GM12892 (cell line): ENCODE results near the gene DICER1.

Experiments used
- DNase-seq: peaks from one replicate; pipeline ENCODE4 v3.0.0; 2011; ENCODE audit not compliant: insufficient read length
- FAIRE-seq: peaks from 2 replicates; lab custom pipeline; 2011; peaks lifted over from hg19 to GRCh38; lab: Jason Lieb, UNC
- POLR2A ChIP-seq: IDR thresholded peaks from 2 replicates; pipeline ENCODE4 v1.6.1; 2011; ENCODE audit warnings: low read depth, low read length, control low read depth
- POLR2AphosphoS5 ChIP-seq: IDR thresholded peaks from 2 replicates; pipeline ENCODE4 v1.6.1; 2011; ENCODE audit warnings: low read depth, low read length, control low read depth
- TAF1 ChIP-seq: IDR thresholded peaks from 2 replicates; pipeline ENCODE4 v1.6.1; 2011; ENCODE audit warnings: low read depth, mild to moderate bottlenecking, control low read depth, low read length, borderline replicate concordance

The DICER1 gene

DNA sequence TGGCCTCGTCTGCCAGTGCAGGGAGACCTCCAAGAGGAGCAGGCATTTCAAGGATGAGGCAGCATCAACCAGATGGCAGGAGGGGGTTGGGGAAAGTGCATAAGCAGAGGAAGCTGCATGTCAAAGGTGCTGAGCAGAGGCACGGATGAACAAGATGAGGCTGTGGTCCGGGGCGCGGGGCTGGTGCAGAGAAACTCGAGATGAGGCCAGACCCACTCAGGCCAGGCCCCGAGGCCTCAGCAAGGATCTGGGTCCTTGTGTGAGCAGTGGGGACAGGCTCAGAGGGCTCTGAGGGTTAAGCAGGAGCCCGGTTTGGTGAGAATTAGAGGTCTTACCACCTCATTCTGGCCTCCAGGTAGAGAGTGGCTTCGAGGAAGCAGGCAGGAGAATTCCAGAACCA, 98.8 kb downstream of the DICER1 start:
- FAIRE-seq = no peak
- TF ChIP-seq POLR2A = no peak
- TF ChIP-seq POLR2AphosphoS5 = no peak
- no peak for TF ChIP-seq TAF1
- DNase-seq = no peak

GRCh38 chr14:95057851-95058250, 99.5 kb downstream of the DICER1 start:
- no peak for TF ChIP-seq POLR2A
- no peak for TF ChIP-seq TAF1
- no peak for TF ChIP-seq POLR2AphosphoS5
- no peak for DNase-seq
- no peak for FAIRE-seq

GRCh38 chr14:95057147-95057546, 100.2 kb downstream of the DICER1 start:
- no peak for FAIRE-seq
- no peak for TF ChIP-seq TAF1
- no peak for TF ChIP-seq POLR2AphosphoS5
- no peak for TF ChIP-seq POLR2A
- no peak for DNase-seq

- DNase-seq (no peak), FAIRE-seq (no peak)
- TF ChIP-seq POLR2AphosphoS5 (no peak), POLR2A (no peak), TAF1 (no peak)
Observed at GRCh38 chr14:95056476-95056875, 100.9 kb downstream of the DICER1 start.

- FAIRE-seq (no peak), DNase-seq (no peak)
Observed at GRCh38 chr14:95055318-95055717, 102.0 kb downstream of the DICER1 start.

DNA sequence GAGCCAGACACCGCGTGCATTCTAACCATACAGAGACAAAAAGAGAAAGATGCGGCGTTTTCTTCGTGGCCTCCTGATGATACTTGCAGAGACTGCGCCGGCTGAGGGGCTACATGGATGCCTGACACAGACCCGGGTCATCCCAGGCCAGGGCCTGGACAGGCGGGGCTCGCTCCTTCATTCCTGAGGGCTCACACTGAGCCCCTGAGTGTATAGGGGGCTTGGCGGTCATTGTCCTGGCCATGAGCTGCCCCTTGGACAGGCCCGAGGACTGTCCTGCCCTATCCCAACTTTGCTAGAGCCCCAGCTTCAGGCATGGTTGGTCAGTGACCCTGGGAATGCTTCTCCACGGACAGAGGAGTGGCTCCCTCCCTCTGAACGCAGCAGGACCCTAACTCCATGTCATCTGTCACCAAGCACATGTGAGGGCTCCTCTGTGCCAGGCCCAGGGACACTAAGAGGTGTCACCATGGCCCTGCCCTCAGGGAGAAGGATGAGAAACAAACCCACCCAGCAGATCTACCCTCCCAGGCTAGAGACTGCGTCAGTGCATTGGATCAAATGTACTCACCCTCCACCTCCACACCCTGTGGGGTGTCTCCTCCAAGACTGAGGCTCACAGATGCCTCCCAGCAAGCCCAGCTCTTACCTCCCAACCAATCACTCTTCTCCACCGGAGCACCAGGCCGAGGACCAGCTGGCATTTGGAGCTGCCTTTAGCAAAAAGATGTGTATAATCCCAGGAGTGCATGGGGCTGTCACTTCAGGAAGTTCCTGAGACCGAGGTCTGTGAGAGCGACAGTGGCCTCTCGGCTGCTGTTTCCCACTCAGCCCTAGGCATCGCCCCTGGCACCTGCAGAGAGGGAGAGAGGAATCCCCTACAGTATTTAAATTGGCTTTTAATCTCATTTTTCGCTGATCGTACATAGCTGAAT, 102.7 kb downstream of the DICER1 start:
- FAIRE-seq = no peak
- TF ChIP-seq POLR2A (no peak), POLR2AphosphoS5 (no peak), TAF1 (no peak)
- DNase-seq = no peak

More at GRCh38 chr14:95055318-95055717, 102.0 kb downstream of the DICER1 start:
- no peak for TF ChIP-seq POLR2AphosphoS5
- TF ChIP-seq TAF1 = no peak
- no peak for TF ChIP-seq POLR2A

GRCh38 chr14:95052016-95052585, 105.2 kb downstream of the DICER1 start:
- no peak for FAIRE-seq
- no peak for DNase-seq
- TF ChIP-seq POLR2A = no peak
- TF ChIP-seq POLR2AphosphoS5 = no peak
- no peak for TF ChIP-seq TAF1

DNA sequence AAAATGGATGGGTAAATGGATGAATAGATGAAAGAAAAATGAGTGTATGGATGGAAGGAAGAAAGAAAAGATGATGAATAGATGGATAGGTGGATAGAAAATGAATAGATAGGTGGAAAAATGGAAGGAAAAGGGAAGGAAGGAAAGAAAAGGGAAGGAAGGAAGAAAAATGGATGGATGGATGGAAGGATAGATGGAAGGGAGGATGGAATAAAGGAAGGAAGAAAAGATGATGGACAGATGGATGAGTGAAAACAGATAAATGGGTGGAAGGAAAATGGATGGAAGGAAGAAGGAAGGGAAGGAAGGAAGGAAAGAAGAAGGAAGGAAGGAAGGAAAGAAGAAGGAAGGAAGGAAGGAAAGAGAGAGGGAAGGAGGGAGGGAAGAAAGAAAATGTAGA, 107.4 kb downstream of the DICER1 start:
- no peak for FAIRE-seq
- TF ChIP-seq POLR2A (no peak), TAF1 (no peak), POLR2AphosphoS5 (no peak)
- DNase-seq = no peak

DNA sequence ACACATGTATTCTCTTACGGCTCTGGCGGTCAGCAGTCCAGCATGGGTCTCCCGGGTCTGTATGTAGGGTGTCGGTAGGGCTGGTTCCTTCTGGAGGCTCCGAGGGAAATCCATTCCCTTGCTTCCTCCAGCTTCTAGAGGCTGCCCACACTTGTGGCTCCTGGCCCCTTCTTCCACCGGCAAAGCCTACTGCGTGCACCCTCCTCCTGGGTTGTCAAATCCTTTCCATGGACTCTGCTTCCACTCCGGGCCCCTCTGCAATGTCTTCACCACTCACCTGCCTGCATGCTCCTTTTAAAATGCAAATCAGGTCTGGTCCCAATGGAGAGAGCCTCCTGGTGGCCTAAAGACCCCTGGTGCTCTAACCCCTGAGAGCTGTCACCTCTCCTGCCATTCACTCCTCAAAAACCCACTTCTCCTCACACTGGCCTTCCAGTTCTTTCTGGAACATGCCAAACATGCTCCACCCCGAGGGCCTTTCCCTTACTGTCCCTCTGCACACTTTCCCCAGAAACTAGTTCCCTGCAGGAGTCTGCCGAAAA, 108.5 kb downstream of the DICER1 start:
- no peak for FAIRE-seq
- DNase-seq = no peak
- no peak for TF ChIP-seq POLR2A
- TF ChIP-seq TAF1 = no peak
- TF ChIP-seq POLR2AphosphoS5 = no peak

GRCh38 chr14:95047754-95048153, 109.6 kb downstream of the DICER1 start:
- FAIRE-seq = no peak
- TF ChIP-seq POLR2AphosphoS5 = no peak
- TF ChIP-seq TAF1 = no peak
- TF ChIP-seq POLR2A = no peak
- DNase-seq = no peak
